ENCODE results near the gene PANX1.
"Not testable (repeated sequence)": the region's sequence is repeated elsewhere in the genome, so short reads cannot be mapped to it uniquely, and the experiment has no call there.

The PANX1 gene, protein sequence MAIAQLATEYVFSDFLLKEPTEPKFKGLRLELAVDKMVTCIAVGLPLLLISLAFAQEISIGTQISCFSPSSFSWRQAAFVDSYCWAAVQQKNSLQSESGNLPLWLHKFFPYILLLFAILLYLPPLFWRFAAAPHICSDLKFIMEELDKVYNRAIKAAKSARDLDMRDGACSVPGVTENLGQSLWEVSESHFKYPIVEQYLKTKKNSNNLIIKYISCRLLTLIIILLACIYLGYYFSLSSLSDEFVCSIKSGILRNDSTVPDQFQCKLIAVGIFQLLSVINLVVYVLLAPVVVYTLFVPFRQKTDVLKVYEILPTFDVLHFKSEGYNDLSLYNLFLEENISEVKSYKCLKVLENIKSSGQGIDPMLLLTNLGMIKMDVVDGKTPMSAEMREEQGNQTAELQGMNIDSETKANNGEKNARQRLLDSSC

DNA sequence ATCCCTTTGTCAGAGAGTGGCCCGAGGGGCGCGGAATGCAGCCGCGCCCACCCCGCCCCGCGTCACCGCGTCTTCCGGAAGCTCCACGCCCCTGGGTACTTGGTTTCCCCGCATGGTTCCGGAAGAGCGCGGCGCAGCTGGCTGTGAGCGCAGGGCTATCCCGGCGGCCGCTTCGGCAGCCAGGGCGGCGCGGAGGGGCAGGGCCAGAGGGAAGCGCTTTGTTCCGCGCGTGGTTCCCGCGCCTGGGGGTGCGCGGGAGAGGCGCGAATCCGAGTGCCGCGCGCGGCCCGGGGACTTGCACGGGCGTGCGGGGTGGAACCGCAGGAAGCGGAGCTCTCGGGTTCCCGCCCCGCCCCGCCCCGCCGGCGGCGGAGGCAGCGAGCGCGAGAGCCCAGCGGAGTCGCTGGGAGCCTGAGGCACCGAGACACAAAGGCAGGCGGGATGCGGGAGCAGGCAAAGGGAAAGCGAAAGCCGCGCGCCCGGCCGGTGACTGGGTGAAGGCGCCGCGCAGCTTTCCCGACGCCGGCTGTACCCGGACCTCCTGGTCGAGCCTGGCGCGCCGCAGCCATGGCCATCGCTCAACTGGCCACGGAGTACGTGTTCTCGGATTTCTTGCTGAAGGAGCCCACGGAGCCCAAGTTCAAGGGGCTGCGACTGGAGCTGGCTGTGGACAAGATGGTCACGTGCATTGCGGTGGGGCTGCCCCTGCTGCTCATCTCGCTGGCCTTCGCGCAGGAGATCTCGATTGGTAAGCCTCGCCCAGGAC lies at the start of gene PANX1:
TSS of gene PANX1 (plus strand) at position 96 of the 766 bp plus-strand sequence. CDS start at position 568, 472 bp downstream.
- DNase-seq (ENCODE audit: low spot score) = peak; percentile 64

- DNase-seq (ENCODE audit: low spot score) = no peak
Measured at GRCh38 chr11:94084164-94084563, 44.5 kb upstream of the PANX1 start.

DNA sequence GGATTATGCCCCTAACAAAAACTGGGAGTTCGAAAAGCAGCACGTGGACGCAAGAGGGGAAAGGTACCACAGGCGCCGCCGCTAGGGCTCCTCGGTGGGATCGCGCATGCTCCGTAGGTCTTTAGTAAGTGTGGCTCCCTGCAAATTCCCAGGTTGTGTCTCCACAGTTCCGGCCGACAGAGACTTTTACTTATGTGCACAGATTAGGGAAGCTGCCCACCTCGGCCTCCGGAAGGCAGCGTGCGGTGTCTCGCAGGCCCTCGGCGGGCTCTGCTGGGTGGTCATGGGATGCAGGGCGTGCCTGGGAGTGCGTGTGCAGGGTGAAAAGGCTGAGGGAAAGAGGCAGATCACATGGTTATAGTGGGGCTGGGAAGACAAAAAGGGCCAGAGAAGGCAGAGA lies 39.7 kb upstream of the PANX1 start:
- DNase-seq (ENCODE audit: low spot score) = no peak

DNA sequence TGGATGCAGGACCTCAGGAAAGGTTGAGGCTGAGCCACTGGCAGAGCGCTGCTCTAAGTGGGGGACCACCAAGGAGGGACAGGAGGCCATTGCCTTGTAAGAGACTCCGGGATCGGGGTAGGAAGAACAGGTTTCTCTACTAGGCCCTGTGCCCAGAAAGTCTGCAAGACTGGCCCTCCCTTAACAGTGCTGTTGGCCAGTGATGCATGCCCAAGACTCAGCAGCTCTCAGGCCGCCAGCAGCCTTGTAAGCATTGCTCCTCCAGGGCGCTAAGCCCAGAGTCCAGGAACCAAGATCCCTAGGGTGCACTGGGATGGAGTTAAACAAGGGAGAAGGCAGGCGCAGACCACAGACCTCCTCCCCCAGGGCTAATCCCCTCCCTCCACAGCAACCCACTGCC lies 39.3 kb upstream of the PANX1 start:
- DNase-seq (ENCODE audit: low spot score) = no peak

GRCh38 chr11:94090401-94090800 lies 38.2 kb upstream of the PANX1 start:
- no peak for DNase-seq (ENCODE audit: low spot score)

- no peak for DNase-seq (ENCODE audit: low spot score)
Measured at GRCh38 chr11:94091091-94091490, 37.5 kb upstream of the PANX1 start.

DNA sequence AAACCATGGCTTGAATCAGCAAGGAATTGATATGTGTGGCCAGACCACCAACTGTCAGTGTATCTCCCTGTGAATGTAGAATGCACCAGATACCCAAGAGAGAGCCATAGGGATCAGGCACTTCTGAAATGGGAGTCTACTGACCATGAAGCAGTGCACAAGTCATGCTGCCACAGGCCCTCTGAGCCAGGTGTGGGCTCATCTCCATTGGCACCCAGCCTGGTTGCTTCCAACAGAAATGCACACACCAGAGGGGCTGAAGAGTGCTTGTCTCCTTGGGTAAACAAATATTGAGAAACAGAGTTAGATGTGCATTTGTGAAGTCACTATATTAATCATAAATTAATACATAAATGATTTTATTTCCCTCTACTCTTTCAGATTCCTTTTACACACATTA lies 28.4 kb upstream of the PANX1 start:
- no peak for DNase-seq (ENCODE audit: low spot score)

- DNase-seq (ENCODE audit: low spot score) = no peak
Measured at GRCh38 chr11:94103471-94103870, 25.2 kb upstream of the PANX1 start.

GRCh38 chr11:94104734-94105133 lies 23.9 kb upstream of the PANX1 start:
- no peak for DNase-seq (ENCODE audit: low spot score)

- no peak for DNase-seq (ENCODE audit: low spot score)
Measured at GRCh38 chr11:94106716-94107115, 21.9 kb upstream of the PANX1 start.

- no peak for DNase-seq (ENCODE audit: low spot score)
Measured at GRCh38 chr11:94107363-94107762, 21.3 kb upstream of the PANX1 start.

GRCh38 chr11:94111241-94111640 lies 17.4 kb upstream of the PANX1 start:
- no peak for DNase-seq (ENCODE audit: low spot score)

- DNase-seq (ENCODE audit: low spot score) = no peak
Measured at GRCh38 chr11:94111660-94112059, 17.0 kb upstream of the PANX1 start.

DNA sequence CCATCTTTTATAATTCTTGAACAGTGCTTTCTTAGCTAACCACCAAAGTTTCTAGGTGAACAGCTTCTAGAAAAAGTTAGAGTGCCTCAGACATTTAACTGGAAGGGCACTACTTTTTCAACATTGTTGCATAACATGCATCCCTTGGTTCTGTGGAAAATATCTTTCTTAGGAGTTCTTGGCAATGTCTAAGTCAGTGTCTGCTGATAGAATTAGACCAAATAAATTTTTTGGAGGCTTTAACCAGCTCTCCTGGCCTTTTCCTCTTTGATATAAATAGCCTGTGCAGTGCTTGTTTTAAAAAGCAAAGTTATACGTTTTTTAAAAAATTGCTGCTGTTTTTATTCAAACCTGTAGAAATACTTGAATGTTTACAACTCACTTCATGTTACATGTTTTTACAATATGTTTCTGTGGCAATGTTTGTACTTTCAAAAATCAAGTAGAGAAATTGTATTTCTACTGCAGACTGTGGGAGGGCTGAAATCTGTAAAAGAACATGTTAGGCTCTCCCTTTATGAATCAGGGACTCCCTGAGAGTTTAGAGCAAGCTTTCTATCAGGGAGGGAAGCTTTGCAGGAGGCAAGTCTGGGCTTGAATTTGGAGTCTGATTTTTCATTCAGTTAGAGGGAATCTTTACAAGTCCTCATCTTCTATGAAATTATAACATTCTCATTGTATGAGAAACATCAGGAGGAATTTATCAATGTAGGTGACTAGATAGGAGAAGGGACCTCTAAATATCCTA lies 16.3 kb upstream of the PANX1 start:
- no peak for DNase-seq (ENCODE audit: low spot score)

- no peak for DNase-seq (ENCODE audit: low spot score)
Measured at GRCh38 chr11:94117197-94117574, 11.5 kb upstream of the PANX1 start.

- DNase-seq (ENCODE audit: low spot score) = no peak
Measured at GRCh38 chr11:94117871-94118270, 10.8 kb upstream of the PANX1 start.

DNA sequence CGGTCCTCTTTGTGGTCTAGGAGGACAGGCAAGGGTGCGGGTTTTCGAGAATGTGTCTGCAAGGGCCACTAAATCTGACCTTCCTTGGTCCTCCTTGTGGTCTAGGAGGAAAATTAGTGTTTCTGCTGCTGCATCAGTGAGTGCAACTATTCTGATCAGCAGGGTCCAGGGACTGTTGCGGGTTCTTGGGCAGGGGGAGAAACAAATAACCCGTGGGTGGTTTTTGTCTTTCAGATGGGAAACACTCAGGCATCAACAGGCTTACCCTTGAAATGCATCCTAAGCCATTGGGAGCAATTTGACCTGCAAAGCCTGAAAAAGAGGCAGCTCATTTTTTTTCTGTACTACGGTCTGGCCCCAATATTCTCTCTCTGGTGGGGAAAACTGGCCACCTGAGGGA lies 9.0 kb upstream of the PANX1 start:
- not testable (repeated sequence) for DNase-seq (ENCODE audit: low spot score)

- DNase-seq (ENCODE audit: low spot score) = not testable (repeated sequence)
Measured at GRCh38 chr11:94120516-94120915, 8.1 kb upstream of the PANX1 start.

DNA sequence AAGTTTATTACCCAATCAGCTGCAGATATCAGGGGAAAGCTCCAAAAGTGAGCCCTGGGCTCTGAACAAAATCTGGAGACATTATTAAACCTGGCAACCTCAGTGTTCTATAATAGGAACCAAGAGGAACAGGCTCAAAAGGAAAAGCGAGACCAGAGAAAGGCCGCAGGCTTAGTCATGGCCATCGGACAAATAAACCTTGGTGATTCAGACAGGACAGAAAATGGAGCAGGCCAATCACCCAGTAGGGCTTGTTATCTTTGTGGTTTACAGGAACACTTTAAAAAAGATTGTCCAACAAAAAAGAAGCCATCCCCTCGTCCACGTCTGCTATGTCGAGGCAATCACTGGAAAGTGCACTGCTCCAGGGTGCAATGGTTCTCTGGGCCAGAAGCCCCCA lies 7.7 kb upstream of the PANX1 start:
- DNase-seq (ENCODE audit: low spot score) = no peak

- DNase-seq (ENCODE audit: low spot score) = no peak
Measured at GRCh38 chr11:94125407-94126115, 3.1 kb upstream of the PANX1 start.

- DNase-seq (ENCODE audit: low spot score) = no peak
Measured at GRCh38 chr11:94127638-94128037, 1.0 kb upstream of the PANX1 start.

DNA sequence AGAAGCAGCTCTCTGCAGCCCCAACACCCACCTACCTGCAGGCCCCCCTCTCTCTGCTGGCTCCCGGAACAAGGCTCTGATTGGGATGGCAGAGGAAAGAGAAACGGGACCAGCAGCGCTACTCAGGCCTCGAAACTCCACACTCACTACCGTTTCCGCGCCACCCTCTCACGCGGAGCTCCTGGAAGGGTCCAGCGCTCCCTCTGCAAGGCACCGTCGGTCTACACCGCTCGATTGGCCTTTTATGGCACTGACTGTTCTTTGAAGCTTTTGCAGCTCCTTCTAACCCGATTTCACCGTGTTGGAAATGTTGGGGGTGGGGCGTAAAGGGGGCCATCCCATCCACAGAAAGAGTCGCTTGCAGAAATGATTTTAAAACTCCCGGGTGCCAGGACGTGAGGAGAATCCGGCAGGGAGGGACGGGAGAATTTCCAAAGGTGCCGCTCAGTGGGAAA lies 323 bp upstream of the PANX1 start:
- no peak for DNase-seq (ENCODE audit: low spot score)

Data from CD4-positive, alpha-beta T cell treated with Interleukin-6 at 100 ng/mL for 8 hours (primary cell).